K562 (cell line): ENCODE data around the gene RNF224. TPM values are rescaled to one million over a fixed set of nuclear protein-coding genes. Genes with fewer than 3 reads are reported as not detected.
A peak's percentile ranks its signal among the peaks of the same experiment; 100 is the strongest.

ENCODE experiments used
- CEBPB ChIP-seq: fragments of 450-650 bp; IDR thresholded peaks from 2 replicates; pipeline ENCODE4 v1.6.1; 2016; ENCODE audit warnings: missing genetic modification characterization, missing compliant biosample characterization
- COPS2 ChIP-seq: fragments of 450-650 bp; conservative IDR thresholded peaks from 2 replicates; pipeline ENCODE4 v1.6.1; 2016; ENCODE audit warnings: mild to moderate bottlenecking, moderate library complexity
- DMBX1 ChIP-seq: fragments of 250-450 bp; sonication (Bioruptor Pico); IDR thresholded peaks from 2 replicates; pipeline ENCODE4 v1.8.0; 2022; ENCODE audit warnings: inconsistent platforms, mild to moderate bottlenecking, moderate library complexity, borderline replicate concordance
- EZH2 ChIP-seq: IDR thresholded peaks from 2 replicates; pipeline ENCODE4 v1.6.1; 2012; ENCODE audit warnings: low read depth, mild to moderate bottlenecking, inconsistent platforms, low read length, borderline replicate concordance
- MXI1 ChIP-seq: IDR thresholded peaks from 2 replicates; pipeline ENCODE4 v1.6.1; 2011; ENCODE audit warnings: low read depth, mild to moderate bottlenecking, improper control_type of control experiment, low read length
- RFX7 ChIP-seq: fragments of 250-450 bp; sonication (Bioruptor Pico); IDR thresholded peaks from 2 replicates; pipeline ENCODE4 v1.5.1; 2021; ENCODE audit warnings: mild to moderate bottlenecking
- SLC30A9 ChIP-seq: fragments of 250-450 bp; sonication (Bioruptor Pico); IDR thresholded peaks from 2 replicates; pipeline ENCODE4 v1.8.0; 2022; ENCODE audit warnings: mild to moderate bottlenecking, moderate library complexity
- SRSF1 ChIP-seq: fragments of 200-400 bp; formaldehyde crosslinking; IDR thresholded peaks from 2 replicates; pipeline ENCODE4 v1.6.1; 2017; ENCODE audit warnings: mild to moderate bottlenecking, low read depth, low read length, moderate library complexity
- ZC3H4 ChIP-seq: sonication (generic); formaldehyde crosslinking; IDR thresholded peaks from 2 replicates; pipeline ENCODE4 v1.9.0; 2021; ENCODE audit warnings: missing genetic modification reagents, borderline replicate concordance
- ZNF23 ChIP-seq: fragments of 250-450 bp; sonication (Bioruptor Pico); IDR thresholded peaks from 2 replicates; pipeline ENCODE4 v1.4.0; 2020; ENCODE audit warnings: mild to moderate bottlenecking
- ZNF507 ChIP-seq: conservative IDR thresholded peaks from 2 replicates; pipeline ENCODE4 v1.6.1; 2017; ENCODE audit warnings: missing genetic modification characterization, missing compliant biosample characterization
- polyA plus RNA-seq, 8 experiments: library from polyadenylated mRNA; depleted of rRNA in 4 of 8; stranded (reverse) in 5 of 8; unstranded in 3 of 8; fragments of >200 nt; fragmentation: Nextera tagmentation in 2 of 8; fragmentation: Illumina TruSeq in 1 of 8; extraction: Ambion mirVana in 2 of 8; extraction: Trizol in 1 of 8; gene quantifications; 2 replicates each; pipeline versions ENCODE4 v1.2.1 to v1.2.3, GENCODE V29; 2011 to 2014; ENCODE audit warnings: inconsistent platforms in 1 of 8, missing spikeins in 1 of 8
- total RNA-seq, 7 experiments: library from RNA; depleted of rRNA in 6 of 7; stranded (reverse); fragments of >200 nt in 6 of 7; fragmentation: Illumina TruSeq in 2 of 7; extraction: Trizol in 2 of 7; gene quantifications; 2 replicates each; pipeline versions ENCODE4 v1.2.1 to v1.2.3, GENCODE V29; 2011 to 2021; ENCODE audit warnings: low replicate concordance in 1 of 7
- TF ChIP-seq, protein P1 (sequence below): fragments of 250-450 bp; sonication (Bioruptor Pico); IDR thresholded peaks from 2 replicates; pipeline ENCODE4 v1.5.0; 2021; ENCODE audit warnings: mild to moderate bottlenecking, moderate library complexity
- TF ChIP-seq, protein P2 (sequence below): fragments of 200-600 bp; sonication (generic); IDR thresholded peaks from one replicate; pipeline ENCODE4 v1.6.1; 2012; ENCODE audit warnings: mild to moderate bottlenecking, low read depth, low read length, inconsistent platforms

RNF224 gene
- total and polyA plus RNA-seq, 9 of the 15 experiments (the other 6 are each of a cell fraction or from before 2014, with no cell fraction given), result not detected

DNA sequence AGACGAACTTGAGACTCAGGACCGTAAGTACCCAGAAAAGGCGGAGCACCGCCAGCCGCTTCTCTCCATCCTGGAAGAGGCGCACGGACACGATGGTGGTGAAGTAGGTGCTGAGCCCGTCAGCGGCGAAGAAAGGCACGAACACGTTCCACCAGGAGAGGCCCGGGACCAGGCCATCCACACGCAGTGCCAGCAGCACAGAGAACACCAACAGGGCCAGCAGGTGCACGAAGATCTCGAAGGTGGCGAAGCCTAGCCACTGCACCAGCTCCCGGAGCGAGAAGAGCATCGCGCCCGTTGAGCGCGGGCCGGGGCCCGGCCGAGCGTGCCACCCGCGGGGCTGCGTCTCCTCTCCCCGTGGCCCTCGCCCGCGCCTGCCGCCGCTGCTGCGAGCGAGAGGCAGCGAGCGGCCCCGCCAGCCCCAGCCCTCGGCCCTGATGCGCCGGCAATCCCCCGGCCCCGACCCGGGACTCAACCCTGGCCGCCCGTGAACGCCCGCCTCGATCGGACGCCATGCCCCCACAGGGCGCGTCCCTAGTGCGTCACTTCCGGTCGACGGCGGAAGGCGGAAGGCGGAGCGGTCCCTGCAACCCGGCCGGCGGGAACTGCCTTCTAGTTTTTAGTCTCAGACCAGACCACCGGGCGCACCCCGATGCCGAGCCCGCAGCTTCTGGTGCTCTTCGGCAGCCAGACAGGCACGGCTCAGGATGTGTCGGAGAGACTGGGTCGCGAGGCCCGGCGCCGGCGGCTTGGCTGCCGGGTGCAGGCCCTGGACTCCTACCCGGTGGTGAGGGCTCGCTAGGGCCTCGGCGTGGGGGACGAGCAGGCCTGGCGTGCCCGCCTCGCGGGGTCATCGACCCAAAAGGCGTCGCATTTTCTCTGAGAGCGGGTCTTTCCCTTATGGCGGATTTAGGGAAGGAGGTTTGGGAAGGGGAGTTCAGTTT, 21.9 kb upstream of the RNF224 start, which contains the start of the genes NDOR1 and TMEM203 (continued):
- TF ChIP-seq COPS2 (no peak), SLC30A9 (no peak), DMBX1 (CRISPR knock-in tag) (no peak), MXI1 (peak; percentile 22; the same call in 1 of the 2 replicates), CEBPB (tag) (no peak), ZC3H4 (CRISPR knock-in tag) (no peak), ZNF507 (no peak), SRSF1 (no peak), ZNF23 (CRISPR knock-in tag) (no peak), RFX7 (CRISPR knock-in tag) (no peak), EZH2 (no peak)
- TF ChIP-seq, protein P1, sequence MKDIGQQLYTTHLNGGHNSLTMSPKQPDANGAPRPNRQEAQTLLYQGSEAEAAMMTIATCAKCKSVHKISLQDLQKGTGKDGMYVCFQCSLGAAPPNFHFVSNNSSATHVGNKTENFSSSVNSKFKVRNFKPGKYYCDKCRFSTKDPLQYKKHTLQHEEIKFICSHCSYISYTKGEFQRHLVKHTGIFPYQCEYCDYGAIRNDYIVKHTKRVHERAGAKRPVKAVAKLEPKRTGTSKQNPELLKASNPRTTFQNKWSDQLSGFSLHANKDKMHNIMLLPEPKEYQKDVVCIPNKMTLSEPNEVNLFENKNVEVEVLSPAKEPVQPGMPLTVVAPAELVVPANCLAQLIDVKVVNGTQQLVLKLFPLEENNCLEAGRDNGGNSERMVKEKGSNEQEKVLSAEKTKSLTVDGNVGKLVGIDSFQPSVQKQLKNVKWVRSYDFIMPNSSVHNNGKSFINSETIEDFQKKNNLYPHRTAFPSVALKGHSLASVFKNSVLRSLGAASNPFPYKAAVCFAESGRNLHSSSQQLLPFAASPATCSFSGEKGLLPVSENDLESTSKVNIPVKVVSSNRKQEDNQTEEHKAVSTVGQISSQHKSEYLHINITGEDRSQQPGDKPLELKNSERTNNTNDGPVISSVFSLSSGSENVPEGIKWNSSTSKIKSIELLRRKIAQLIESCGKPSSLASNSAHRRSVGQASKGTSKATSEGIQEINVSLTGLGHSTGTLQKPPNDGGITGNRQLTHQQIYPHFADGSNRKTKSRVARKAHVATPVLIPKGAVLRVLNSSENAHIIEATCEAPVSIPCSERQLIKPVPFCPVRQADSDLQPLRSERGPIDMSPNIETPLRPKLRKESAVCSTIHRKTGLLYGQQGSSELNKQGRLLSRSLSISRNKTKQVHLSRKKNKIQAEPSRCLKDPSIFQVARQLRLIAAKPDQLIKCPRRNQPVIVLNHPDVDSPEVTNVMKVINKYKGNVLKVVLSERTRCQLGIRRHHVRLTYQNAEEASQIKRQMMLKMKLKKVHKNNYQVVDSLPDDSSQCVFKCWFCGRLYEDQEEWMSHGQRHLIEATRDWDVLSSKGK, result no peak
- TF ChIP-seq, protein P2, sequence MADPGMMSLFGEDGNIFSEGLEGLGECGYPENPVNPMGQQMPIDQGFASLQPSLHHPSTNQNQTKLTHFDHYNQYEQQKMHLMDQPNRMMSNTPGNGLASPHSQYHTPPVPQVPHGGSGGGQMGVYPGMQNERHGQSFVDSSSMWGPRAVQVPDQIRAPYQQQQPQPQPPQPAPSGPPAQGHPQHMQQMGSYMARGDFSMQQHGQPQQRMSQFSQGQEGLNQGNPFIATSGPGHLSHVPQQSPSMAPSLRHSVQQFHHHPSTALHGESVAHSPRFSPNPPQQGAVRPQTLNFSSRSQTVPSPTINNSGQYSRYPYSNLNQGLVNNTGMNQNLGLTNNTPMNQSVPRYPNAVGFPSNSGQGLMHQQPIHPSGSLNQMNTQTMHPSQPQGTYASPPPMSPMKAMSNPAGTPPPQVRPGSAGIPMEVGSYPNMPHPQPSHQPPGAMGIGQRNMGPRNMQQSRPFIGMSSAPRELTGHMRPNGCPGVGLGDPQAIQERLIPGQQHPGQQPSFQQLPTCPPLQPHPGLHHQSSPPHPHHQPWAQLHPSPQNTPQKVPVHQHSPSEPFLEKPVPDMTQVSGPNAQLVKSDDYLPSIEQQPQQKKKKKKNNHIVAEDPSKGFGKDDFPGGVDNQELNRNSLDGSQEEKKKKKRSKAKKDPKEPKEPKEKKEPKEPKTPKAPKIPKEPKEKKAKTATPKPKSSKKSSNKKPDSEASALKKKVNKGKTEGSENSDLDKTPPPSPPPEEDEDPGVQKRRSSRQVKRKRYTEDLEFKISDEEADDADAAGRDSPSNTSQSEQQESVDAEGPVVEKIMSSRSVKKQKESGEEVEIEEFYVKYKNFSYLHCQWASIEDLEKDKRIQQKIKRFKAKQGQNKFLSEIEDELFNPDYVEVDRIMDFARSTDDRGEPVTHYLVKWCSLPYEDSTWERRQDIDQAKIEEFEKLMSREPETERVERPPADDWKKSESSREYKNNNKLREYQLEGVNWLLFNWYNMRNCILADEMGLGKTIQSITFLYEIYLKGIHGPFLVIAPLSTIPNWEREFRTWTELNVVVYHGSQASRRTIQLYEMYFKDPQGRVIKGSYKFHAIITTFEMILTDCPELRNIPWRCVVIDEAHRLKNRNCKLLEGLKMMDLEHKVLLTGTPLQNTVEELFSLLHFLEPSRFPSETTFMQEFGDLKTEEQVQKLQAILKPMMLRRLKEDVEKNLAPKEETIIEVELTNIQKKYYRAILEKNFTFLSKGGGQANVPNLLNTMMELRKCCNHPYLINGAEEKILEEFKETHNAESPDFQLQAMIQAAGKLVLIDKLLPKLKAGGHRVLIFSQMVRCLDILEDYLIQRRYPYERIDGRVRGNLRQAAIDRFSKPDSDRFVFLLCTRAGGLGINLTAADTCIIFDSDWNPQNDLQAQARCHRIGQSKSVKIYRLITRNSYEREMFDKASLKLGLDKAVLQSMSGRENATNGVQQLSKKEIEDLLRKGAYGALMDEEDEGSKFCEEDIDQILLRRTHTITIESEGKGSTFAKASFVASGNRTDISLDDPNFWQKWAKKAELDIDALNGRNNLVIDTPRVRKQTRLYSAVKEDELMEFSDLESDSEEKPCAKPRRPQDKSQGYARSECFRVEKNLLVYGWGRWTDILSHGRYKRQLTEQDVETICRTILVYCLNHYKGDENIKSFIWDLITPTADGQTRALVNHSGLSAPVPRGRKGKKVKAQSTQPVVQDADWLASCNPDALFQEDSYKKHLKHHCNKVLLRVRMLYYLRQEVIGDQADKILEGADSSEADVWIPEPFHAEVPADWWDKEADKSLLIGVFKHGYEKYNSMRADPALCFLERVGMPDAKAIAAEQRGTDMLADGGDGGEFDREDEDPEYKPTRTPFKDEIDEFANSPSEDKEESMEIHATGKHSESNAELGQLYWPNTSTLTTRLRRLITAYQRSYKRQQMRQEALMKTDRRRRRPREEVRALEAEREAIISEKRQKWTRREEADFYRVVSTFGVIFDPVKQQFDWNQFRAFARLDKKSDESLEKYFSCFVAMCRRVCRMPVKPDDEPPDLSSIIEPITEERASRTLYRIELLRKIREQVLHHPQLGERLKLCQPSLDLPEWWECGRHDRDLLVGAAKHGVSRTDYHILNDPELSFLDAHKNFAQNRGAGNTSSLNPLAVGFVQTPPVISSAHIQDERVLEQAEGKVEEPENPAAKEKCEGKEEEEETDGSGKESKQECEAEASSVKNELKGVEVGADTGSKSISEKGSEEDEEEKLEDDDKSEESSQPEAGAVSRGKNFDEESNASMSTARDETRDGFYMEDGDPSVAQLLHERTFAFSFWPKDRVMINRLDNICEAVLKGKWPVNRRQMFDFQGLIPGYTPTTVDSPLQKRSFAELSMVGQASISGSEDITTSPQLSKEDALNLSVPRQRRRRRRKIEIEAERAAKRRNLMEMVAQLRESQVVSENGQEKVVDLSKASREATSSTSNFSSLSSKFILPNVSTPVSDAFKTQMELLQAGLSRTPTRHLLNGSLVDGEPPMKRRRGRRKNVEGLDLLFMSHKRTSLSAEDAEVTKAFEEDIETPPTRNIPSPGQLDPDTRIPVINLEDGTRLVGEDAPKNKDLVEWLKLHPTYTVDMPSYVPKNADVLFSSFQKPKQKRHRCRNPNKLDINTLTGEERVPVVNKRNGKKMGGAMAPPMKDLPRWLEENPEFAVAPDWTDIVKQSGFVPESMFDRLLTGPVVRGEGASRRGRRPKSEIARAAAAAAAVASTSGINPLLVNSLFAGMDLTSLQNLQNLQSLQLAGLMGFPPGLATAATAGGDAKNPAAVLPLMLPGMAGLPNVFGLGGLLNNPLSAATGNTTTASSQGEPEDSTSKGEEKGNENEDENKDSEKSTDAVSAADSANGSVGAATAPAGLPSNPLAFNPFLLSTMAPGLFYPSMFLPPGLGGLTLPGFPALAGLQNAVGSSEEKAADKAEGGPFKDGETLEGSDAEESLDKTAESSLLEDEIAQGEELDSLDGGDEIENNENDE, result no peak
